D721Med (cell line): ENCODE results near the gene IFI27L1.

Source experiments
- DNase-seq: peaks from one replicate; pipeline ENCODE4 v3.0.0; 2011; ENCODE audit warnings: low spot score; ENCODE audit not compliant: insufficient read length
- FAIRE-seq: peaks from 2 replicates; lab custom pipeline; 2011; peaks lifted over from hg19 to GRCh38; lab: Jason Lieb, UNC
- TF ChIP-seq, protein P1 (sequence below): IDR thresholded peaks from 2 replicates; pipeline ENCODE4 v1.5.1; 2012; ENCODE audit warnings: mild to moderate bottlenecking, control low read depth; ENCODE audit not compliant: insufficient read depth; ENCODE audit errors: missing control alignments

IFI27L1 gene

DNA sequence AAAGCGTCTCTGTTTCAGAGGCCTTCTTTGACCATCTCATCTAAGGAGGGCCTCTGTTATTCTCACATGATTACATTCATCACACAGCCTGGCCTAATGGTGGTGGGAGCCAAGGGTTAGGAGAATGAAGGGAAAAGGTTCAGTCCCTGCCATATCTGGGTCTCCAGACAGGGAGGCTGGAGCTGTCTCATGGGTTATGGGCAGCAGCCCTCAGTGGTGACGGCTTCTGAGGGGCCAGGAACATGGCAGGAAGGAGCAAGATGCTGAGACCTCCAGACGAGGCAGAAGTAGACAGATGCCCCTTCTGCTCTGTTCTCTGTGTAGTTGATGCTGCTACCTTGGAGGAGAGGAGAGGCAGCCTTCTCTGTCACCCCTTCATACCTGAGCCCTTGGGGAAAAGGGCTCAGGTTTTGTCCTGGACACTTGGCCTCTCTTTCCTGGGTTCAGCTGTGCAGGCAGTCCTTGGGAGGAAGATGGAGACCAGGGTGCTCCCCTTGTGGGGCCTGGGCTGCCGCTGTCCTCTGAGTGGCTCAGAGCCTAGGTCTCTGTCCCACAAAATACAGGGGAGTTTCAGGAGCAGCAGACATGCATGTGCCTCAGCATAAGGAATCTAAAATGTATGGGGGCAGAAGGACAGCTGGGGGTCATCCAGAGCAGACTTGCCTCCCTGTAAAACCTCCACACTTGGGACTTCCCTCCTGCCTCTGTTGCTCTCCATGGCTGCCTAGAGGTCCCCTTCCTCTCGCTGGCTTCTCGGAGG lies 44.7 kb downstream of the IFI27L1 start:
- FAIRE-seq, result no peak
- DNase-seq, result no peak
- TF ChIP-seq, protein P1, sequence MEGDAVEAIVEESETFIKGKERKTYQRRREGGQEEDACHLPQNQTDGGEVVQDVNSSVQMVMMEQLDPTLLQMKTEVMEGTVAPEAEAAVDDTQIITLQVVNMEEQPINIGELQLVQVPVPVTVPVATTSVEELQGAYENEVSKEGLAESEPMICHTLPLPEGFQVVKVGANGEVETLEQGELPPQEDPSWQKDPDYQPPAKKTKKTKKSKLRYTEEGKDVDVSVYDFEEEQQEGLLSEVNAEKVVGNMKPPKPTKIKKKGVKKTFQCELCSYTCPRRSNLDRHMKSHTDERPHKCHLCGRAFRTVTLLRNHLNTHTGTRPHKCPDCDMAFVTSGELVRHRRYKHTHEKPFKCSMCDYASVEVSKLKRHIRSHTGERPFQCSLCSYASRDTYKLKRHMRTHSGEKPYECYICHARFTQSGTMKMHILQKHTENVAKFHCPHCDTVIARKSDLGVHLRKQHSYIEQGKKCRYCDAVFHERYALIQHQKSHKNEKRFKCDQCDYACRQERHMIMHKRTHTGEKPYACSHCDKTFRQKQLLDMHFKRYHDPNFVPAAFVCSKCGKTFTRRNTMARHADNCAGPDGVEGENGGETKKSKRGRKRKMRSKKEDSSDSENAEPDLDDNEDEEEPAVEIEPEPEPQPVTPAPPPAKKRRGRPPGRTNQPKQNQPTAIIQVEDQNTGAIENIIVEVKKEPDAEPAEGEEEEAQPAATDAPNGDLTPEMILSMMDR, result no peak

DNA sequence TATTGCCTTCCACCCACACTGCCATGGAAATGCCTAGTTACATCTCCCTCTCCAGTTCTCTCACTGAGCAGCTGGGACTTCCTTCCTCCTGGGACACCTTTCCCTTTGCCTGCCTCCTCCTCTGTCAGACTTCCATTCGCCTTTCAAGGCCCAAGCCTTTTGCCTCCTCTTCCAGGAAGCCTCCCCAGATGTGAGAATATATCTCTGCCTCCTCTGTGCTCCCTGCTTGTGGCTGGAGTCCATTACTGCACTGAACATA lies 45.2 kb downstream of the IFI27L1 start:
- FAIRE-seq, result no peak
- TF ChIP-seq, protein P1, result no peak
- DNase-seq, result no peak

DNA sequence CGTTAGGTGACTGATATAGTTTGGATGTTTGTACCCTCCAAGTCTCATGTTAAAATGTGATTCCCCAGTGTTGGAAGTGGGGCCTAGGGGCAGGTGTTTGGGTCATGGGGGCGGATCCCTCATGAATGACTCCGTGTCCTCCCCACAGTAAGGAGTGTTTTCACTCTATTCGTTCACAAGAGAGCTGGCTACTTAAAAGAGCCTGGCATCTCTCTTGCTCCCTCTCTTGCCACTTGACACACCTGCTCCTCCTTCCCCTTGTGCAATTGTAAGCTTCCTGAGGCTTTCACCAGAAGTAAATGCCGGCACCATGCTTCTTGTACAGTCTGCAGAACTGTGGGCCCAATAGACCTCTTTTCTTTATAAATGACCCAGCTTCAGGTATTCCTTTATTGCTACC lies 45.7 kb downstream of the IFI27L1 start:
- no peak for FAIRE-seq
- no peak for DNase-seq
- TF ChIP-seq, protein P1, result no peak

DNA sequence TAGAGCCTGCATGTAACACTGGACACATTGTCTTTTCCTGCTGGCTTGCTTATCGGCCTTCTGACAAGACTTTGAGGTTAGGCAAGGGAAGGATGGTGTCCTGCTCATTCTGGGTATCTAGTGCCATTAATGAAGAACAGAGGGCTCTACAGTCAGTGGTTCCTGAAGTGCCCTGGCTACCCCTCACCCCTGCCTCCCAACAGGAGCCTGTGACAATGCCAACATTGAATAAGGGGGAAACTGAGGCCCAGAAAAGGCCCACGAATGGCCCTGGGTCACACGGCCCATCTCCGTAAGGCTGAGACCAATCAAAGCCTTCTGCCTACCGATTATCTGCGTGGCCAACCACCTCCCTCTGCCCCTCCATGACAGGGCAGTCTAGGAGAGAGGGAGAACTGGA lies 46.2 kb downstream of the IFI27L1 start:
- FAIRE-seq, result no peak

DNA sequence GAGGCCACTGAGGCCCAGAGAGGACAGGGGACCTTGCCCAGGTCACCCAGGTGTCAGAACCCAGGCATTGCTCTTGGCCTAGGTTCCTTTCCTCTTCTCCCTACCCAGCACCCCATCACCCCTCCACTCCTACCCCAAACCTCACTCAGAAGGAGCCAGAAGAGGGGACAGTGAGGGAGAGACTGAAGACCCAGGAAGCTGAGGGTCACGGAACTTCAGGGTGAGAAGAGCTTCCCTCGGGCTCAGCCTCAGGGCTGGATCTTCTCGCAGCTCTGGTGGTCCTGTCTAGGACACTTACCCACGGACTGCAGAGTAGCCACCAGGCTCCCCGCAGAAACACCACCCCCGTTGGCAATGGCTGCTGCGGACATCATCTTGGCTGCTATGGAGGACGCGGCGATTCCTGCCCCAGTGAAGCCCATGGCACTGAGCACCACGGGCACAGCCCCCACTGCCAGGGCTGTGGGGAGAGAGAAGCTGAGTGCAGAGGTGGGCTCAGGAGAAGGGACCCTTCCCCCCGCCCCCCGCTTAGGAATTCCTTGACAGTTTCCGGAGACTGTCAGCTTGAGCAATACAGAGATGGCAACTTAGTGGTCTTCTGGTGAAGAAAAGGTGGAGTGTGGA lies 47.2 kb downstream of the IFI27L1 start:
- TF ChIP-seq, protein P1, result no peak
- DNase-seq, result no peak
- FAIRE-seq, result no peak

More for the DNA sequence above, 46.2 kb downstream of the IFI27L1 start:
- TF ChIP-seq, protein P1, result no peak
- DNase-seq, result no peak

DNA sequence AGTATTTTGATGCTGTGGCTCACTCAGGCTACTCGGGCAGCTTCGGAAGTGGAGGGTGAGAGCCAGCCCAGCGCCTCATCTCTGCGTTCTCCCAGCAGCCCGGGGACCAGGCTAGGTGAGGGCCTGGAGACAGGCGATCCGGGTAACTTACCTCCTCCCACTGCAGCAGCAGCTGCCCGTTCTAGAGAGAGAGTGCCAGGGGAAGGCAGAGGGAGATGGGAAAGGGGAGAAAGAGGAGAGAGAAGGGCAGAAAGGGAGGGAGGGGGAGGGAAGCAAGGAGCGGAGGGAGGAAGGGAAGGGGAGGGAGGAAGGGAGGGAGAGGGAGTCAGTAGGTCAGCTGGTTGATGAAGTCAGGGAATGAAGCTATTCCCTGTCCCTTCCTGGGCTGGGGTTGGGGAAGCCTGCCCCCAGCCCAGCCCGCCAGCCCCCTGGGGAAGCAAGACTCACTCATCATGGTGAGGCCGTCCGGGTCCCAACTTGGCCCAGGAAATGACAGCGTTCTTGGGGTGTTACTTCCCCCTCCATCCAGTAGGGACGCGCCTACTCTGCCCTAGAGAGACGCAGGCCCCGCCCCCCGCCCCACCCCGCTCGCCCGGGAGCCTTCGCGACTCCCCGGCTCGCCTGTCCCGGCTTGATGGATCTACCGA lies 48.1 kb downstream of the IFI27L1 start, which contains the start of gene IFI27L2:
IFI27L2 (minus strand) TSS at position 494 of the 647 bp plus-strand sequence; CDS start at position 454, 40 bp downstream.
- DNase-seq (peak; percentile 75), FAIRE-seq (no peak)
- TF ChIP-seq, protein P1, result no peak
